GM18505 (cell line): Measurements from ENCODE around the gene UNC45A.

Source experiments
- ATAC-seq: cut with Tn5 transposase; IDR thresholded peaks from one replicate; pipeline ENCODE4 v1.9.1; 2021; ENCODE audit not compliant: unreplicated experiment
- POLR2A ChIP-seq: IDR thresholded peaks from 4 replicates; pipeline ENCODE4 v1.6.1; 2011; ENCODE audit warnings: borderline replicate concordance; ENCODE audit not compliant: insufficient read depth, insufficient read length; ENCODE audit errors: extremely low read depth

Gene UNC45A

DNA sequence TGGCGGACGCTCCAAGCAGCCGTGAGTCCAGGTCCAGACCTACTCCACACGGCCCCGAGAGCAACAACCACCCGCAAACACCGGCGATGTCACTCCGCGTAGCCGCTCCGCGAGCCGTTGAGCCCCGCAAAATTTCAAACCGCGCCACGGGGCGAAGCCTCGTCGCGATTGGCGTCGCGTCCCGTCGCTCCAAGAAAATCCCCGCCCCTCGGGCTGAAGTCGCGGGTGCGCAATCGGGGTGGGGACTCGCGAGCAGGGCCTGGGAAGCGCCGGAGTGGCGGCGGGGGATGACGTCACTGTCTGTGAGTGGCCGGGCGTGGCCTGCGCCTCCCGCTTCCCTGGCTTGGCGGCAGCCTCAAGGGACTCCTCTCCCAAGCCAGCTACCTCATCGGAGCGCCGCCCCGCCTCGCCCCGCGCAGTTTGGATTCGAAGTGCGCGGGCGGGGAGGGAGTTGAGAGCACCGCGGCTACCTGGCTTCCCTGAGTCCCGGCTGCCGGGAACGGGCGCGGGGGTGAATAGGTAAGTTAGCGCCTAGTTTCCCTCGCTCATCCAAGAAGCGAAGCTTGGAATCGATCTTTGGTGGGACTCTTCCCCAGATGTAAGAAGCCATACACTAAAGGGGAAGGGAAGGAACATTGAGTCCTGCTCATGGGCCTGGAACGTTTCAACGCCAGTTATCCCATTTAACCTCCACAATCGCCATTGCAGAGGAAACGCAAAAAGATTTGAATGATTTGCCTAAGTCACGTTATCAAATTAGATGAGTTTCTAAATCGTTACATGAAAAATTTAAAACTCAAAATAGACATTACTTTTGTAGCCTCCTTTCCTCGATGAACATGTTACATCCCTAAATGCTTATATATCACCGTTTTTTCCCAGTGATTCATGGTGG, 59.6 kb downstream of the UNC45A start, which contains the start of gene PRC1:
TSS of gene PRC1 (minus strand) at position 119 of the 895 bp plus-strand sequence. CDS start at position 1, 118 bp downstream.
- ATAC-seq: peak; percentile 93
- peak; percentile 65 for TF ChIP-seq POLR2A

DNA sequence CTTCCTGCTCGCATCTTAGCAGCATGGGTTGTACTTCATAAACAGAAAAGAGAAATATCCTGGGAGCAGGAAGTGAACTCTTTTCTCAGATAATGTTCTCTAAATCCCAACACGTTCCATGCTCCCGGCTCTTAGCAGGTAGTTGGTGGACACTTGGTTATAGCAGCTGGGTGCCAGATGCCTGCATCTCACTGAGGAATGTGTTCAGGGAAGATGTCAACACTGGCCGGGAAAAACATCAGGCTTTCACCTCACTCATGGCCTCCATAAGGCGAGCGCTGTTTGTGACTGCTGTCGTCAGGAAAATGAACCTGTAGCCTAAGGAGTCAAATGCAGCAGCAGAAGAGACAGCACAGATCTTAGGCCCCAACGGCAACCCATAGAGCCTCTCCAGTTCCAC, 63.7 kb downstream of the UNC45A start:
- no peak for ATAC-seq
- TF ChIP-seq POLR2A: no peak

DNA sequence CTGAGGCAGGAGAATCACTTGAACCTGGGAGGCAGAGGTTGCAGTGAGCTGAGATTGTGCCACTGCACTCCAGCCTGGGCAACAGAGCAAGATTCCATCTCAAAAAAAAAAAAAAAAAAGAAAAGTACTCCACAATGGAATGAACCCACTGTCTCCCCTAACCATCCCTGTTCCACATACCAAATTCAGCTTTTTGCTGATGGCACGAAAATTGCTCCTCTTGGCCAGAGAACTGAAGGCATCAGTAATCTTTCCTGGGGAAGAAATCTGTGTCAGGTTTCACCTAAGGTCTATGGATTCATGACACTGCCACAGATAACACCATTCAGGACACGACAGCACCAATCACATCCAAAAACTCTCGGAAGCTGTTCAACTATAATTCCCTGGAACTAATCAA, 66.1 kb downstream of the UNC45A start:
- TF ChIP-seq POLR2A: no peak
- no peak for ATAC-seq
